ENCODE measurements around the gene DAB2IP.

Gene DAB2IP

GRCh38 chr9:121822093-121823085, 171.0 kb downstream of the DAB2IP start:
- no peaks in the 10 kb centered on the region for H3K36me3 ChIP-seq (ENCODE audit: control insufficient read depth in 1 of 2, insufficient read depth in 2 of 2, low read length in 2 of 2)
- no peaks in the 10 kb centered on the region for H3K9me3 ChIP-seq (ENCODE audit: control insufficient read depth in 1 of 2, low read length in 2 of 2)
- no peak overlapping the region for H3K9ac ChIP-seq (ENCODE audit: low read depth in 1 of 2, low read length in 2 of 2)
- H3K27ac ChIP-seq (ENCODE audit: low read depth, low read length), result no peak overlapping the region
- H3K27me3 ChIP-seq (ENCODE audit: control insufficient read depth in 1 of 2, insufficient read depth in 2 of 2, low read length in 2 of 2), result no peaks in the 10 kb centered on the region
- no peak overlapping the region for H3K4me3 ChIP-seq (ENCODE audit: low read depth in 1 of 2, low read length in 2 of 2)
- H3K4me1 ChIP-seq (ENCODE audit: control insufficient read depth in 1 of 2, insufficient read depth in 2 of 2, low read length in 2 of 2), result peaks cover 0 to 5% of the 10 kb centered on the region in 2 donors

- H3K4me1 ChIP-seq (ENCODE audit: control insufficient read depth in 1 of 2, insufficient read depth in 2 of 2, low read length in 2 of 2), result peaks cover 0 to 5% of the 10 kb centered on the region in 2 donors
- H3K36me3 ChIP-seq (ENCODE audit: control insufficient read depth in 1 of 2, insufficient read depth in 2 of 2, low read length in 2 of 2), result no peaks in the 10 kb centered on the region
- H3K4me3 ChIP-seq (ENCODE audit: low read depth in 1 of 2, low read length in 2 of 2), result no peak overlapping the region
- no peak overlapping the region for H3K9ac ChIP-seq (ENCODE audit: low read depth in 1 of 2, low read length in 2 of 2)
- H3K27ac ChIP-seq (ENCODE audit: low read depth, low read length), result no peak overlapping the region
- no peaks in the 10 kb centered on the region for H3K9me3 ChIP-seq (ENCODE audit: control insufficient read depth in 1 of 2, low read length in 2 of 2)
- no peaks in the 10 kb centered on the region for H3K27me3 ChIP-seq (ENCODE audit: control insufficient read depth in 1 of 2, insufficient read depth in 2 of 2, low read length in 2 of 2)
Observed at GRCh38 chr9:121823451-121824169, 172.2 kb downstream of the DAB2IP start.

- Histone ChIP-seq H3K27me3 (ENCODE audit: control insufficient read depth in 1 of 2, insufficient read depth in 2 of 2, low read length in 2 of 2) (no peaks in the 10 kb centered on the region), H3K36me3 (ENCODE audit: control insufficient read depth in 1 of 2, insufficient read depth in 2 of 2, low read length in 2 of 2) (no peaks in the 10 kb centered on the region), H3K4me1 (ENCODE audit: control insufficient read depth in 1 of 2, insufficient read depth in 2 of 2, low read length in 2 of 2) (peaks cover 0 to under 1% of the 10 kb centered on the region in 2 donors), H3K9me3 (ENCODE audit: control insufficient read depth in 1 of 2, low read length in 2 of 2) (no peaks in the 10 kb centered on the region), H3K4me3 (ENCODE audit: low read depth in 1 of 2, low read length in 2 of 2) (no peak overlapping the region), H3K27ac (ENCODE audit: low read depth, low read length) (no peak overlapping the region), H3K9ac (ENCODE audit: low read depth in 1 of 2, low read length in 2 of 2) (no peak overlapping the region)
Observed at GRCh38 chr9:121824651-121825030, 173.2 kb downstream of the DAB2IP start.

- no peaks in the 10 kb centered on the region for H3K36me3 ChIP-seq (ENCODE audit: control insufficient read depth in 1 of 2, insufficient read depth in 2 of 2, low read length in 2 of 2)
- H3K27ac ChIP-seq (ENCODE audit: low read depth, low read length), result no peak overlapping the region
- H3K9me3 ChIP-seq (ENCODE audit: control insufficient read depth in 1 of 2, low read length in 2 of 2), result no peaks in the 10 kb centered on the region
- no peak overlapping the region for H3K9ac ChIP-seq (ENCODE audit: low read depth in 1 of 2, low read length in 2 of 2)
- no peaks in the 10 kb centered on the region for H3K4me1 ChIP-seq (ENCODE audit: control insufficient read depth in 1 of 2, insufficient read depth in 2 of 2, low read length in 2 of 2)
- no peaks in the 10 kb centered on the region for H3K27me3 ChIP-seq (ENCODE audit: control insufficient read depth in 1 of 2, insufficient read depth in 2 of 2, low read length in 2 of 2)
- no peak overlapping the region for H3K4me3 ChIP-seq (ENCODE audit: low read depth in 1 of 2, low read length in 2 of 2)
Observed at GRCh38 chr9:121825031-121825691, 173.7 kb downstream of the DAB2IP start.

GRCh38 chr9:121826711-121827110, 175.3 kb downstream of the DAB2IP start:
- Histone ChIP-seq H3K4me3 (ENCODE audit: low read depth in 1 of 2, low read length in 2 of 2) (no peak overlapping the region), H3K27ac (ENCODE audit: low read depth, low read length) (no peak overlapping the region)

GRCh38 chr9:121827251-121827967, 176.0 kb downstream of the DAB2IP start:
- H3K27me3 ChIP-seq (ENCODE audit: control insufficient read depth in 1 of 2, insufficient read depth in 2 of 2, low read length in 2 of 2), result no peaks in the 10 kb centered on the region
- H3K9ac ChIP-seq (ENCODE audit: low read depth in 1 of 2, low read length in 2 of 2), result no peak overlapping the region
- no peak overlapping the region for H3K27ac ChIP-seq (ENCODE audit: low read depth, low read length)
- H3K4me1 ChIP-seq (ENCODE audit: control insufficient read depth in 1 of 2, insufficient read depth in 2 of 2, low read length in 2 of 2), result no peaks in the 10 kb centered on the region
- H3K9me3 ChIP-seq (ENCODE audit: control insufficient read depth in 1 of 2, low read length in 2 of 2), result no peaks in the 10 kb centered on the region
- no peak overlapping the region for H3K4me3 ChIP-seq (ENCODE audit: low read depth in 1 of 2, low read length in 2 of 2)
- H3K36me3 ChIP-seq (ENCODE audit: control insufficient read depth in 1 of 2, insufficient read depth in 2 of 2, low read length in 2 of 2), result no peaks in the 10 kb centered on the region

More at GRCh38 chr9:121826711-121827110, 175.3 kb downstream of the DAB2IP start:
- no peak overlapping the region for H3K9ac ChIP-seq (ENCODE audit: low read depth in 1 of 2, low read length in 2 of 2)
- no peaks in the 10 kb centered on the region for H3K4me1 ChIP-seq (ENCODE audit: control insufficient read depth in 1 of 2, insufficient read depth in 2 of 2, low read length in 2 of 2)
- no peaks in the 10 kb centered on the region for H3K9me3 ChIP-seq (ENCODE audit: control insufficient read depth in 1 of 2, low read length in 2 of 2)
- H3K36me3 ChIP-seq (ENCODE audit: control insufficient read depth in 1 of 2, insufficient read depth in 2 of 2, low read length in 2 of 2), result no peaks in the 10 kb centered on the region
- no peaks in the 10 kb centered on the region for H3K27me3 ChIP-seq (ENCODE audit: control insufficient read depth in 1 of 2, insufficient read depth in 2 of 2, low read length in 2 of 2)

- Histone ChIP-seq H3K4me1 (ENCODE audit: control insufficient read depth in 1 of 2, insufficient read depth in 2 of 2, low read length in 2 of 2) (no peaks in the 10 kb centered on the region), H3K27ac (ENCODE audit: low read depth, low read length) (no peak overlapping the region), H3K27me3 (ENCODE audit: control insufficient read depth in 1 of 2, insufficient read depth in 2 of 2, low read length in 2 of 2) (no peaks in the 10 kb centered on the region)
Observed at GRCh38 chr9:121830441-121831140, 179.2 kb downstream of the DAB2IP start.

GRCh38 chr9:121831869-121832268, 180.4 kb downstream of the DAB2IP start:
- no peak overlapping the region for H3K4me3 ChIP-seq (ENCODE audit: low read depth in 1 of 2, low read length in 2 of 2)
- H3K36me3 ChIP-seq (ENCODE audit: control insufficient read depth in 1 of 2, insufficient read depth in 2 of 2, low read length in 2 of 2), result no peaks in the 10 kb centered on the region
- no peaks in the 10 kb centered on the region for H3K27me3 ChIP-seq (ENCODE audit: control insufficient read depth in 1 of 2, insufficient read depth in 2 of 2, low read length in 2 of 2)
- H3K9me3 ChIP-seq (ENCODE audit: control insufficient read depth in 1 of 2, low read length in 2 of 2), result no peaks in the 10 kb centered on the region
- no peak overlapping the region for H3K27ac ChIP-seq (ENCODE audit: low read depth, low read length)
- no peaks in the 10 kb centered on the region for H3K4me1 ChIP-seq (ENCODE audit: control insufficient read depth in 1 of 2, insufficient read depth in 2 of 2, low read length in 2 of 2)
- no peak overlapping the region for H3K9ac ChIP-seq (ENCODE audit: low read depth in 1 of 2, low read length in 2 of 2)

More at GRCh38 chr9:121830441-121831140, 179.2 kb downstream of the DAB2IP start:
- H3K4me3 ChIP-seq (ENCODE audit: low read depth in 1 of 2, low read length in 2 of 2), result no peak overlapping the region
- no peaks in the 10 kb centered on the region for H3K36me3 ChIP-seq (ENCODE audit: control insufficient read depth in 1 of 2, insufficient read depth in 2 of 2, low read length in 2 of 2)
- no peak overlapping the region for H3K9ac ChIP-seq (ENCODE audit: low read depth in 1 of 2, low read length in 2 of 2)
- no peaks in the 10 kb centered on the region for H3K9me3 ChIP-seq (ENCODE audit: control insufficient read depth in 1 of 2, low read length in 2 of 2)

- Histone ChIP-seq H3K4me1 (ENCODE audit: control insufficient read depth in 1 of 2, insufficient read depth in 2 of 2, low read length in 2 of 2) (no peaks in the 10 kb centered on the region), H3K9me3 (ENCODE audit: control insufficient read depth in 1 of 2, low read length in 2 of 2) (no peaks in the 10 kb centered on the region), H3K9ac (ENCODE audit: low read depth in 1 of 2, low read length in 2 of 2) (no peak overlapping the region), H3K36me3 (ENCODE audit: control insufficient read depth in 1 of 2, insufficient read depth in 2 of 2, low read length in 2 of 2) (no peaks in the 10 kb centered on the region), H3K4me3 (ENCODE audit: low read depth in 1 of 2, low read length in 2 of 2) (no peak overlapping the region), H3K27me3 (ENCODE audit: control insufficient read depth in 1 of 2, insufficient read depth in 2 of 2, low read length in 2 of 2) (no peaks in the 10 kb centered on the region), H3K27ac (ENCODE audit: low read depth, low read length) (no peak overlapping the region)
Observed at GRCh38 chr9:121833061-121833460, 181.6 kb downstream of the DAB2IP start.

Data from duodenal mucosa (tissue), 2 donors.